HG03442 (cell line): ENCODE results near the gene RAB11FIP4.

ENCODE experiments used
- ATAC-seq: cut with Tn5 transposase; IDR thresholded peaks from one replicate; pipeline ENCODE4 v1.9.1; 2021; ENCODE audit warnings: mild to moderate bottlenecking, moderate library complexity; ENCODE audit not compliant: unreplicated experiment

Gene RAB11FIP4

DNA sequence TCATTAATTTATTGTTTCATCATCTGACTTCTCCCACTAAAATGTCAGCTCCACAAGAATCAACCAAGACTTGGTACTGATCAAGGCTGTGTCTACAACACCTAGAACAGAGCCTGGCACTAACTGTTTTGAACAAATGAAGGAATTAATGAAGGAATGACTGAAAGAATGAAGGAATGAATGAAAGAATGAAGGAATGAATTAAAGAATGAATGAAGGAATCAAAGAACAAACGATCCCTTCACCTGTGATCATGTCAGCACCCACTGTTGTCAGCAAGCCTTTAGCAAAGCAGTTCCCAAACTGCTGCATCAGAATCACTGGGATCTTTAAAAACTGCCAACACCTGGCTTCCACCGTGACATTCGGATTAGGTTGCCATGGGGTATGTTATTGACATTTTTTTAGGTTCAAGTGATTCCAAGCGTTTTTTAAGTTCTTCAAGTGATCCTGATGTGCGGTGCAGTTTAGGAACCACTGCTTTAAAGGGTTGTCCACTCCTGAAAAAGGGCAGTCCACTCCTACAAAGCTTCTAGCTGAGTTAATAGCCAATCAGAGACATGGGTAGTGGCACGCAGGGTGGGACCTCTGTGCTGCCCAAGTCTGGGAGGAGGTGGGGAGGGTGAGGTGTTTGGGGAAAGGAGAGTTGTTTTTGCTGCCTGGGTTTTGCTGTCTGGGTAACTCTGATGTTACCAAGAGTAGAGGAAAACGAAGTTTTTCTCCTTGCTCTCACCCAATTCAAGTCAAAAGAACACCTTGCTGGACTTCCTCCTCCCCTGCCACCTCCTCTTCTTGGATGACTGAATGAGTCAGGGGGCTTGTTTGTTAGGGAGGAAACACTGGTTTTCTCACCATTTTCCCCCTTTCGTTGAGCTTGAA lies 89.7 kb downstream of the RAB11FIP4 start:
- ATAC-seq, result no peak

DNA sequence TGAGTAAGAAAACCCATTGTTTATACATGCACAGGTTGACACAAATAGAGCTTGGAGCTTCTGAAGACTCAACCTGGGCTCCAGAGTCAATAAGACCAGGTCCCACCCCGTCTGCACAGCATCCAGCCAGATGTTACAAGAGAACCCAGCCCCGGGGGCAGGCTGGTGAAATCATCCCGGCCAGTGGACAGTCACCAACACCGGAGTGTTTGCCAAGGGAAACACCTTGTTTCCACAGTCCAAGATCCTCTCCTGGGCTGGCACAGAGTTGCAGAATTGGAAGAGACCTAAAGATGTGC lies 90.3 kb downstream of the RAB11FIP4 start:
- ATAC-seq, result no peak

DNA sequence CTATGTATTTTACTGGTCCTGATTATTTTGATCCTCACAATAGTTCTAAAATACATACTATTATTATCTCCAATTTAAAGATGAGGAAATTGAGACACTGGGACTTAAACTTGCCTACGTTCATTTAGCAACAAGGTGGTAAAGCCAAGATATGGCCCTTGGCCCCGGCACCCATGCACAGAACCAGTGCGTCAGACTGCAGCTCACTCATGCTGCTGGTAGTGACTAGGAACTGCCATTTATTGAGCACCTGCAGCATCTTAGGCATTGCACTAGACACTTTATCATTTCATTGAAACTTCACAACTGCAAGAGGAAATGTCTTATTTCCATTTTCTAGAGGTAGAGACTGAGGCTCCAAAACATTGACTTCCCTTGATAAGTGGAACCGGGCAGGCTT lies 93.3 kb downstream of the RAB11FIP4 start:
- ATAC-seq, result no peak

DNA sequence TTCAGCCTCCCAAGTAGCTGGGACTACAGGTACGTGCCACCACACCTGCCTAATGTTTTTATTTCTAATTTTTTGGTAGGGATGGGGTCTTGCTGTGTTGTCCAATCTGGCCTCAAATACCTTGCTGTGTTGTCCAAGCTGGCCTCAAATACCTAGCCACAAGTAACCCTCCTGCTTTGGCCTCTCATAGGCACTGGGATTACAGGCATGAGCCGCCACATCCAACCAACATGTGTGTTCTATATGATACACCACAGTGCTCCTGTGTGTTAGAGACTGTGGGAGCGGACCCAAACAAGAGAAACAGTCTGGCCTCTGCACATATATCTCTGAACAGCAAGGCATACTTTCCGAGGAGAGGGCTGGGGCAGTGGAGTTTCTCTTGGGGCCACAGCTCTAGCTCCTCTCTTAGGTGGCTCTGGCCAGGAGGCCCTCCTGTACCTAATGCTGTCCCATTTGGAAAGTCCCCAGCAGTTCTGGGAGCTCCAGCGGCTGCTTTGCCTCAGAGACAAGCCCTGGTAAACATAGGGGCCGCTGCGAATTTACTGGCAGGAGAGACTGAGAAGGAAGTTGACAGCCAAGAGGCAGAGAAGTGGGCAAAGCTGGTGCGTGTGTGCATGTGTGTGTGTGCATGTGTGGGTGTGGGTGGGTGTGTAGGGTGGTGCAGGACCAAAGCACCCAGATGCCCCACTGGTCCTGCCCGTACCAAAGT lies 95.0 kb downstream of the RAB11FIP4 start:
- no peak for ATAC-seq

DNA sequence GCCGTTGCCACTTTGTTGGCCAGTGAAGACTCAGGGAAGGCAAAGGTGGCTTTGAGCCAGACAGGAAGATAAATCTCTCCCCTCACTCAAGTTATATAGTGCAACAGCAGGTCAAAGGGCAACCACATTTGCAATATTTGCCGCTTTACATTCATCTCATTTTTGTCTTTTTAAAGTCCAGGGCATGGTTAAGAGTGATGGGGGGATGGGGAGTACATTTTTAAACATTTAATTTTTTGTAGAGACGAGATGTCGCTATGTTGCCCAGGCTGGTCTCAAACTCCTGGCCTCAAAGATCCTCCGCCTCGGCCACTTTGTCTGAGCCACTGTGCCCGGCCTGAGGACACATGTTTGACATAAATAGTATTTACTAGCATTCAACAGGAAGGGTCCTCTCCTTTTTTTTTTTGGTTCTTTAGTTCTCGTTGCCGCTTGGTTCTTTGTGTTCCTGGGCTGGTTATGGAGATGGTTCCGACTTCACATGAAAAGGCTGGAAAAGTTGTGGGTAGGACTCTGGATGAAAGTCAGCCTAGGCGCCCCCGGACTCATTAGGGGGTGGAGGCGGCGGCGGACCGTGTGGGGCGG lies 95.7 kb downstream of the RAB11FIP4 start:
- ATAC-seq, result no peak

DNA sequence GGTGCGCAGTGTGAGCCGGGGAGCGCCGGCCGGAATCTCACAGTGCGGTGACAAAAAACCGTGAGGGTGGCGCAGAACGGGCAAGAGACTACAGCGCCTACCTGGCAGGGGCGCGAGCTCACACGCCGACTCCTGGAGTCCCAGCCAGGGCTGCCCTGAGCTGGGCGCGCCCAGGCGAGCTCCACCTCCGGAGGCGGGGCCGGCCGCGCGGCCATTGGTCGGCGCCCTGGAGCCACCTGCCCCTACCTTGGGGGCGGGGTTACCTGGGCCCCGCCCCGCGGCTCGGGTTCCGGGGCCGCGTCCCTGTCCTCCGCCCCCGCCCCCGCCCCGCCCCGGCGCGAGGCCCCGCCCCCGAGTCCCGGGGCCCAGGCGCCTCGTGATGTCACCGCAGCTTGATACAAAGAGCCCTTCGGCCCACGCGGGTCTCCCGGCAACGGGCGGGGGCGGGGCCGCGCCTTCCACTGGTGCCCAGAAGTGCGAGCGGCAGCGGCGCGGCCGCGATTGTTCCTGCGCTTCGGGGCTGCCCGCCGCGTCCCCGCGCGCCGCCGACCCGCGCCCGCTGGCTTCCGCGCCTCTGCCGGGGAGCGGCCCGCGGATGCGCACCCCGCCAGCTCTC lies 96.3 kb downstream of the RAB11FIP4 start:
- ATAC-seq, result peak; percentile 63

DNA sequence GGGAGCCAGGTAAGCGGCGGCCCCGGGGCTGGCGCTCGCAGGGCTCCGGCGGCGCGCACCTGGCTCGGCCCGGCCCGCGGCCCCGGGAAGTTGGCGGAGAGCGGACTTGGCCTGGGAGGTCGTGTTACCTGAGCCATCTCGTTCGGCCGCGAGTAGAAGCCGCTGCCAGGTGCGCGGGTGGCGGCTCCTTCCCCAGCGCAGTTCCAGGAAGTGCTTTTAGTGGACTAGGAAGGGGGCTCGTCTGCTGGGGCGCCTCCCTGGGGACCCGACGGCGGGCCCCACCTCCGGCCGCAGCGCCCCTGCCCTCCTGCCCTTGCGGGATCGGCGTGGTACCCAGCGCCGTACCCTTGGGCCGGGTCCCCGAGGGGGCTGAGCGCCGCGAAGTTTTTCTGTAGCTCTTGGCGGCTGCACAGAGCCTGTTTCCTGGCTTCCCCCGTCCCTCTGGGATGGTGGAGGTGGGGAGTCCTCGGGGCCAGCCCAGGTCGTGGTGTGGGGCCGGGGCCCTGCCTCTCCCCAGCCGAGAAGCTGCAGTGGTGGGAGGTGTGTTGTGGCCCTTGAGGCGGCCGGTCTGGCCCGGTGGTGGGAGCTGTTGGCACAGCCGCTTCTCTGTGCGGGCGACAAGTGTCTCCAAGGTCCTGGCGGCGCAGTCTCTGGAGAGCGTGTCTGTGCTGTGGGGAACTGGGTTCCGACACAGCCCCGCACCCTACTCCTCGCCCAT lies 96.9 kb downstream of the RAB11FIP4 start:
- ATAC-seq, result peak; percentile 5

DNA sequence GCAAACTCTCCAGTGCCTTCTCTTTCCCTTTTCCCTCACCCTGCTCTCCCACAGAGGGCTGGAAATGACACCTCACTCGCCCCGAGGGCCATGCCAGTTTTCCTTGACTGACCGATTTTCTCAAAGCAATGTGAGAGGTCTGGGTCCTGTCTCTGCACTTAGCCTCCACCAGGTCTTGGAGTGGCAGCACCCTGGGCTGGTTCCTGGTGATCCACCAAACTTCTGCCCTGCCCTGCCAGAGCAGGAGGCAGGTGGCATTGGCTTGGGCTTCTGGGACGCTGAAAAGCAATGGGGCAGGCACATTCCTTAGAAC lies 97.5 kb downstream of the RAB11FIP4 start:
- ATAC-seq, result no peak

DNA sequence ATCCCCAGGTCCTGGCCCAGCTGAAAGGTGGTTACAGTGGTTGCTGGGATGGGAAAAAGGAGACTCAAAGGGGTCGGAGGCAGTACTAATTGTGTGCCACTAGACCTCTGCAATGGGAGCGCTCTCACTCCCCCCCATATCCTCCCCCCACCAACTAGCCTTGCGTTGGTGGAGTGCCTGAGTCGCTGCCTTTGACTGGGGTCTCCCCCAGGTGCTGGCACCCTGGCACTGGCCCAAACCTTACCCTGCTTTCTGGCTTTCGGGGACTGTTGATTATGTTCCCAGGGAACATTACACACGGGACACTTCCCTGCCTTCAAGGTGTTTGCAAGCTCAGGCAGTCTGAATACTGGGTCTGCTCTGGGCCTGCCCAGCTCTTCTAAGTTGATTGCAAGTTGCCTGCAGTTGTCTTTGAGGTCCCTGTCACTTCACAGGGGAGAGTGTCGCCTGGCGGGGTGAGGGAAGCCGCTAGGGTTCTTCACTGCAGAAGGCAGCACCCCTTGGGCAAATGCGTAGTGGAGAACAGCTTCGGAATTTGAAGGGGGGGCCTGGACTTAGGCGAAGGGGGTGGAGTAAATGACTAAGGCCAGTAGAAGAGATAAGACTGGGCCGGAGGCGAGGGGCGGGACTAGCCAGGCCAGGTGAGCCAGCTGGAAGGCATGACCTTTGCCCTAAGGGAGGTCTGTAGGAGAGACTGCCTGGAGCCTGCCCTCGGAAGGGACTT lies 98.0 kb downstream of the RAB11FIP4 start:
- no peak for ATAC-seq

DNA sequence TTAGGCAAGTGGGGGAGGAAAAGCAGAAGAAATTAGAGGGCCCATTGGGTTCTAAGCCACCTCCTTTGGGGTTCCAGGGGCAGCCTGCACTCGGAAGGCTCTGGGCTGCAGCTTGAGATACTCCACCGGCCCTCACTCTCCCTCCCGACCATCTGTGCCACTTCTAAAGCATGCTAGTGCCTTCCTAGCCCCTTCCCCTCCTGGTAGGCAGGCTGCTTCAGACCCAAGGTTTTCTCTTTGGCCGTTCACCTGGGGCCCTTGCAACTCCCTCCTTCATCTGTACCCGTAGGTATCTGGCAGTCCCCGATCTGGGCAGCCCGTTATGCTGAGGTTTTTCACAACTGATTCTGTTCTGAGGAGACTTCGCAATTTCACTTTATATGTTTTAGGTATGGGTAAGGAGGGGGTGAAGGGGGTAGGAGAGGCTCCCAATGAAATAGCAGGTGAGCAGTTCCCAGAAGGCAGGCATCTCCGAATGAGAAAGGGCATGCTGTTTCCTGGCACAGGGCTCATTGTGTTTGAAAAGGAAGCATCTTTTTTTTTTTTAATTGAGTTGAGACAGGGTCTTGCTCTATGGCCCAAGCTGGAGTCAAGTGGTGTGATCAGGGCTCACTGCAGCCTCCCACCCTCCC lies 98.7 kb downstream of the RAB11FIP4 start:
- no peak for ATAC-seq

DNA sequence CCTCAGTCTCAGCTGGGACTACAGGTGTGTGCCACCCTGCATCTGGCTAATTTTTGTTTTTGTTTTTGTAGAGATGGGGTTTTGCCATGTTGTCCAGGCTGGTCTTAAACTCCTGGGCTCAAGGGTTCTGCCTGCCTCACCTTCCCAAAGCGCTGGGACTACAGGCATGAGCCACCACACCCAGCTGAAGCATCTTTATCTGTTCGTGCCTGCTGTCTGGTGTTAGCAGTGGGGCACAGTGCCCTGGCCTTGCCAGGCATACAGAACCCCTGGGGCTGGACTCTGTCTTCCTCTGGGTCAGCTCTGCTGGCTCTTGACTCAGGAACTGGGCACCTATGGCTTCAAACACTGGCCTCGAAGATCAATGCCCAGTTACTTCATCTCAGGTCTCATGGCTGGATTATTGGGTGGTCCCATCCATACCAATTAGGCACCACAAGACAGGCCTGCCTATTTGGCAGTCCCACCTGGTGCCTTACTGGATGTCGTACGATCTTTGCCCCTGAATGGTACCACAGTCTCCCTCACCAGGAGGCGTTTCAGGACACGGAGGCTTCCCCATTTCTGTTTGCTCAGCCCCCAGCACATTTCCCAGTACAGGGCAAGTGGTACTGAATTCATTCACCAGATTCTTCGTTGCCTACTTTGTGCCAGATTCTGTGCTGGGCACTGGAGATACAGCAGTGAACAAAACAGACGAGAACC lies 99.3 kb downstream of the RAB11FIP4 start:
- ATAC-seq, result no peak

DNA sequence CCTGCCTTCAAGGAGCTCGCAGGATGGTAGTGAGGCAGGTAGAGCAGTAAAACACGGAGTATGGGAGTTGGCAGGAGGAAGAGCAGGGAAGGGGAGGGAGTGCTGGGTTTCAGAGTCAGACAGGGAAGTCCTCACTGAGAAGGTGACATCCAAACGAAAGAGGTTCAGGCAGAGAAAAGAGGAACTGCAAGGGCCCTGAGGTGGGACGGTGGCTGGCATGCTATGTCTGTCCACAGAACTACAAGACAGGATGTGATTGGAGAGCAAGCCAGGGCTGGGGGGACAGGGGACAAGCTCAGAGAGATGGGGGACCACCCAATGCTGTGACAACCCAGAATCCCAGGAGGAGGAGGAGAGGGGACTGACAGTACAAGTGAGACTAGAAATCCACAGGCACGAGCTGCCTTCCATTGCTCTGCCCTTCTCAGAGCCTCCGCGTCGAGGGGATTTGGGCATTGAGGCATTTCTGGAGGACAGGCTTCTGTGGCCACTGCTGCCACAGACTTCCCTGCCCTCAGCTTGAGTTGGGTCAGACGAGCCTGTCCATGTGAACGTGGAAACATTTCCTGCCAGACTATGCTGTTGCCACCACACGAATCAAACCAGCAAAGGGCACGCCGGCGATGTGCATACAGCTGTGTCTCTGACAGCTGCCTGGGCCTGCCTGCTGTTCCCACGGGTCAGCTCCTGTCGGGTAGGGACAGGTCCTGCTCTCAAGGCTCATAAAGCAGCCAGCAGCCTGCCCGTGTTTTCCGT lies 100.1 kb downstream of the RAB11FIP4 start:
- ATAC-seq, result no peak

DNA sequence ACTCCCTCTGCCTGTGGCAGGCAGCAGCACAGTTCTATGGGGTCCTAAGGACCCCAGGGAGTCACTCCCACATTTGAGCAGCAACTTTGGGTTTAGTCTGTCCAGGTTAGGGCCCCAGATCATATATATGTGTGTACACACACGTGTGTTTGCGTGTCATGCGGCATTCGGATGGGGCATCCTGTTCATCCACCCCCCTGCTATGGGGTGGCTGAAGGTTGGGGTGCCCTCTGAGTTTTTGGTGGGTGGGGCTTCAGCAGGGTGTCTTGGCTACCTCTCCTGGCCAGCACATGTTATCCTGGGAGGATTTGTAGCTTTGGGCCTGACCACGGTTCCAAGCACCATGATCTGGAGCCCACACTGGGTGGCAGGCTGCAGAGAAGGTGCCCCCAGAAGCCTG lies 100.7 kb downstream of the RAB11FIP4 start:
- ATAC-seq, result no peak

DNA sequence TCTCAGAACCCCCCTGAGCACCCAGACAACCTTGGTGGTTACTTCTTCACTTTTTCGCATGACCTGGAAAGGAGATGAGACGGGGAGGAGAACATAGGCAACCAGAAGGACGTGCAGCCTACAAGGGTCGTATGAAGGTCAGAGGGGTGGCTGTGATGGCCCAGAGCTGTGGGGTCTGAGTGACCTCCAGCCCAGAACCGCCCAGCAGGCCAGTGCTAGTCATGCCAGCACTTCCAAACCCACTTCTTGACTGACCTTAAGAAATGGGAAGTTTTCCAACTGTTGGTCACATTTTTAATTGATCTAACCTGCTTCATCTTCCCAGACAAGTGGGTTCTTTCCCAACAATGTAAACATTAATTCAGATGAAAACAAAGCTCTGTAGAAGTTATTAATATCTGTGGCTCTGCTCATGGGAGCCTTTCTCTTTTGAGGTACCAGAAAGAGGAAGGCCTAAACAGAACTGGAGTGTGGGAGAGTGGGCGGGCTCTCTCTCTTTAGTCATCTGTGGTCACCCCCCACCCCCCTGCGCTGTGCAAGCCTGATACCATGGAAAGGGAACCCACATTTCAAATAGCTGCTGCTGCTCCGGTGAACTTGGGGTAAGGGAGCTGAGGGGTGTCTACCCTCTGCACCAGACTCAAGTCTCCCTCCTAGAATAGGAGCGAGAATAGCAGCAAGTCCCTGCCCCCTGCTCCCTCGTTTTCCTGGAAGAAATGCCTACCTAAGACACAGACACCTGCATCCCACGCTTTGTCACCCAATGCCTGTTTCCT lies 101.6 kb downstream of the RAB11FIP4 start:
- no peak for ATAC-seq

DNA sequence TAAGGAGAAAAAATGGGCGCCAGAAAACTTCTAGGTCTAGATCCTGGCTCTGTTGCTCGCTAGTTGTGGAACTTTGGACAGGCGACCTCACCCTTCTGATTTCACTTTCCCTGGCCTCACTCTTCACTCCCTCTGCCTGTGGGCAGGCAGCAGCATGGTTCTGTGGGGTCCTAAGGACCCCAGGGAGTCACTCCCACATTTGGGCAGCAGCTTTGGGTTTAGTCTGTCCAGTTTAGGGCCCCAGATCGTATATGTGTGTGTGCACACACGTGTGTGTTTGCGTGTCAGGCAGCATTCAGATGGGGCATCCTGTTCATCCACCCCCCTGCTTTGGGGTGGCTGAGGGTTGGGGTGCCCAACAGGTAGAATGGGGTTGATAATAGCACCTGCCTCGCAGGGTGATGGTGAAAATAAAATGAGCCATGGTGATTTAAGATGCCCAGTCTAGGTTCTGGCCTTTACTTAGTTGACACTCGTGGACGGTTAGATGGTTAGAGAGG lies 102.2 kb downstream of the RAB11FIP4 start:
- ATAC-seq, result no peak

DNA sequence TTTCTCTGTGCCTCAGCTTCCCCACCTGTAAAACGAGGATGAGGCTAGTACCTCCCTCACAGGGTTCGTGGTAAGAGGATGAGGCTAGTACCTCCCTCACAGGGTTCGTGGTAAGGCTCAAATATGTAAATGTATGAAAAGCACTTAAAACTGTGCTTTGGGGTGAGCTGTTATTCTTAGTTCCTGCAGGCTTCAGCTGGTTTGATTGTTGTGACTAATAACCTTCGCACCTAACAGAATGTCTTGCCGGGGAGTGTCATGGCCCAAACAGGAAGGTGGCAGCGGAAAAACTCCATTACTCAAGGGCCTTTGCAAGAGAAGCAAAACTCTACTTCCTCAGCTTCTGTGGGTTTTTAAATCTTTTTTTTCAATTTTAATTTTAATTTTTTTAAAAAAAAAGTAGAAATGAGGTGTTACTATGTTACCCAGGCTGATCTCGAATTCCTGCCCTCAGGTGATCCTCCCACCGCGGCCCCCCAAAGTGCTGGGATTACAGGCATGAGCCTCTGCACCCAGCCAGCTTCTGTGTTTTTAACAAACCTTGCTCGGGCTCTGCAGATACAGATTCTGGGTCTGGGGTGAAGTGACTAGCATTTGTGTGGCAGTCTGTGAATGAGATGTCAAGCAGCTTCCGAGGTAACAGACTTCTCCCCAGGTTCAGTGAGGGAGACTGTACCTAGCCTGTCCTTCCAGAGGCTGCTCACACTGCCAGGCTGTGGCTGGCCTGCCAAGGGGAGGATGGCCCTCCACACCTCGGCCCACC lies 103.0 kb downstream of the RAB11FIP4 start:
- ATAC-seq, result peak; percentile 33
